A549 (cell line): ENCODE measurements around the gene GPR61. TPM values are rescaled to one million over a fixed set of nuclear protein-coding genes. Genes with fewer than 3 reads are reported as not detected.
A peak's percentile ranks its signal among the peaks of the same experiment; 100 is the strongest.

Experiments
- ATAC-seq, 2 experiments: fragments of 200-7000 bp in 1 of 2; fragments of >200 bp in 1 of 2; cut with Nextera tagmentation in 1 of 2; cut with Tn5 transposase in 1 of 2; 3 replicates each; pipeline versions ENCODE4 v1.8.0 to v1.9.1; 2018 to 2020; ENCODE audit warnings: mild to moderate bottlenecking in 1 of 2, moderate library complexity in 1 of 2
- CTCF ChIA-PET: fragments of 300-600 bp; sonication (Branson Sonifier 250); formaldehyde crosslinking; extraction: SDS; loops from one replicate; lab custom pipeline; 2021; ENCODE audit warnings: antibody characterized with exemption, inconsistent platforms; lab: Yijun Ruan, JAX
- POLR2A ChIA-PET: fragments of 350-600 bp; formaldehyde crosslinking; extraction: SDS; loops from one replicate; lab custom pipeline; 2021; ENCODE audit warnings: antibody characterized with exemption, inconsistent platforms; lab: Yijun Ruan, JAX
- DNase-seq, 2 experiments: peaks; one replicate each; pipeline versions ENCODE4 v3.0.0 to v3.0.0-alpha.2; 2011 to 2016; ENCODE audit warnings: low read depth in 1 of 2, low spot score in 1 of 2
- FAIRE-seq: peaks from 2 replicates; lab custom pipeline; 2011; peaks lifted over from hg19 to GRCh38; lab: Jason Lieb, UNC
- H3K27ac ChIP-seq, 2 experiments: fragments of >200 bp; sonication (Bioruptor Twin); formaldehyde crosslinking; 3 replicates each; pipeline ENCODE4 v1.5.1; 2016 to 2017
- H3K4me1 ChIP-seq: fragments of >200 bp; sonication (Bioruptor Twin); formaldehyde crosslinking; 3 replicates; pipeline ENCODE4 v1.6.1; 2016
- H3K4me2 ChIP-seq: fragments of >200 bp; sonication (Bioruptor Twin); formaldehyde crosslinking; 3 replicates; pipeline ENCODE4 v1.6.1; 2016
- H3K4me3 ChIP-seq: fragments of >200 bp; sonication (Bioruptor Twin); formaldehyde crosslinking; 3 replicates; pipeline ENCODE4 v1.5.1; 2016
- H3K9me3 ChIP-seq: fragments of >200 bp; sonication (Bioruptor Twin); formaldehyde crosslinking; 3 replicates; pipeline ENCODE4 v1.6.1; 2016
- BHLHE40 ChIP-seq: IDR thresholded peaks from 2 replicates; pipeline ENCODE4 v1.6.1; 2012; ENCODE audit warnings: low read depth, low read length, inconsistent platforms
- CHD4 ChIP-seq: fragments of 200-600 bp; sonication (generic); IDR thresholded peaks from 2 replicates; pipeline ENCODE4 v1.6.1; 2016; ENCODE audit warnings: antibody characterized with exemption, mild to moderate bottlenecking, borderline replicate concordance
- CTCF ChIP-seq: fragments of >200 bp; sonication (Bioruptor Twin); formaldehyde crosslinking; IDR thresholded peaks from 3 replicates; pipeline ENCODE4 v1.5.1; 2016
- FOXS1 ChIP-seq: fragments of 250-450 bp; sonication (Bioruptor Pico); IDR thresholded peaks from 2 replicates; pipeline ENCODE4 v1.5.0; 2020; ENCODE audit warnings: mild to moderate bottlenecking, moderate library complexity
- GATA3 ChIP-seq: IDR thresholded peaks from 2 replicates; pipeline ENCODE4 v1.6.1; 2012; ENCODE audit warnings: borderline replicate concordance
- HES2 ChIP-seq: fragments of >200 bp; sonication (Bioruptor Twin); formaldehyde crosslinking; IDR thresholded peaks from 2 replicates; pipeline ENCODE4 v1.6.1; 2016
- HOXB5 ChIP-seq: fragments of 250-450 bp; sonication (Bioruptor Pico); IDR thresholded peaks from 2 replicates; pipeline ENCODE4 v1.5.0; 2020; ENCODE audit warnings: mild to moderate bottlenecking, moderate library complexity
- MAFK ChIP-seq: fragments of 450-650 bp; IDR thresholded peaks from 2 replicates; pipeline ENCODE4 v1.6.1; 2014; ENCODE audit not compliant: partially characterized antibody
- MAZ ChIP-seq: fragments of 150-350 bp; IDR thresholded peaks from 2 replicates; pipeline ENCODE4 v1.6.1; 2014; ENCODE audit warnings: antibody characterized with exemption, low read depth, low read length, borderline replicate concordance
- NR3C1 ChIP-seq: fragments of >200 bp; sonication (Bioruptor Twin); formaldehyde crosslinking; IDR thresholded peaks from 3 replicates; pipeline ENCODE4 v1.6.1; 2017
- PHF8 ChIP-seq: fragments of 200-600 bp; sonication (generic); IDR thresholded peaks from 2 replicates; pipeline ENCODE4 v1.6.1; 2016; ENCODE audit warnings: low read depth, mild to moderate bottlenecking, antibody characterized with exemption, moderate library complexity, borderline replicate concordance
- RAD21 ChIP-seq, 2 experiments: fragments of >200 bp in 1 of 2; sonication (Bioruptor Twin) in 1 of 2; formaldehyde crosslinking in 1 of 2; IDR thresholded peaks in 1 of 2; conservative IDR thresholded peaks in 1 of 2; 2 replicates in 1 of 2; 3 replicates in 1 of 2; pipeline ENCODE4 v1.6.1; 2012 to 2018; ENCODE audit warnings: inconsistent platforms in 1 of 2
- RARB ChIP-seq: fragments of 250-450 bp; sonication (Bioruptor Pico); IDR thresholded peaks from 2 replicates; pipeline ENCODE4 v1.8.0; 2021; ENCODE audit warnings: mild to moderate bottlenecking, moderate library complexity
- RCOR1 ChIP-seq: fragments of 150-350 bp; IDR thresholded peaks from 2 replicates; pipeline ENCODE4 v1.6.1; 2014; ENCODE audit warnings: antibody characterized with exemption, low read length, low read depth
- SMC3 ChIP-seq: fragments of >200 bp; sonication (Bioruptor Twin); formaldehyde crosslinking; IDR thresholded peaks from 3 replicates; pipeline ENCODE4 v1.6.1; 2018; ENCODE audit warnings: inconsistent platforms
- TFCP2L1 ChIP-seq: fragments of 250-450 bp; sonication (Bioruptor Pico); IDR thresholded peaks from 2 replicates; pipeline ENCODE4 v1.5.0; 2021; ENCODE audit warnings: mild to moderate bottlenecking
- ZC3H11A ChIP-seq: fragments of 450-650 bp; IDR thresholded peaks from 2 replicates; pipeline ENCODE4 v1.6.1; 2014; ENCODE audit warnings: antibody characterized with exemption, mild to moderate bottlenecking
- ZSCAN20 ChIP-seq: fragments of 250-450 bp; sonication (Bioruptor Pico); IDR thresholded peaks from 2 replicates; pipeline ENCODE4 v1.8.0; 2022; ENCODE audit warnings: mild to moderate bottlenecking, moderate library complexity
- WGBS: methylation state at CpG from one replicate; pipeline ENCODE4 v1.1.6; 2017; ENCODE audit errors: missing lambda C conversion rate; 5-methylcytosine and 5-hydroxymethylcytosine counted together
- polyA plus RNA-seq, 4 experiments: library from polyadenylated mRNA; depleted of rRNA in 3 of 4; stranded (reverse); fragments of >200 nt; fragmentation: RNase III in 1 of 4; extraction: RNeasy Plus Mini Kit Qiagen cat#74134 plus additional on column Dnase treatment in 1 of 4; gene quantifications; 2 replicates in 3 of 4; 3 replicates in 1 of 4; pipeline ENCODE4 v1.2.3, GENCODE V29; 2011 to 2017
- TF ChIP-seq, protein P1 (sequence below): IDR thresholded peaks from 2 replicates; pipeline ENCODE4 v1.6.1; 2012
- TF ChIP-seq, protein P2 (sequence below): IDR thresholded peaks from 2 replicates; pipeline ENCODE4 v1.6.1; 2012; ENCODE audit warnings: low read depth, borderline replicate concordance
- TF ChIP-seq, protein P3 (sequence below): fragments of 450-650 bp; IDR thresholded peaks from 2 replicates; pipeline ENCODE4 v1.6.1; 2014; ENCODE audit warnings: antibody characterized with exemption

The GPR61 gene
- polyA plus RNA-seq, 2 of the 4 experiments (the other 2 are of a cell fraction): 0.14 TPM; not detected in 1

DNA sequence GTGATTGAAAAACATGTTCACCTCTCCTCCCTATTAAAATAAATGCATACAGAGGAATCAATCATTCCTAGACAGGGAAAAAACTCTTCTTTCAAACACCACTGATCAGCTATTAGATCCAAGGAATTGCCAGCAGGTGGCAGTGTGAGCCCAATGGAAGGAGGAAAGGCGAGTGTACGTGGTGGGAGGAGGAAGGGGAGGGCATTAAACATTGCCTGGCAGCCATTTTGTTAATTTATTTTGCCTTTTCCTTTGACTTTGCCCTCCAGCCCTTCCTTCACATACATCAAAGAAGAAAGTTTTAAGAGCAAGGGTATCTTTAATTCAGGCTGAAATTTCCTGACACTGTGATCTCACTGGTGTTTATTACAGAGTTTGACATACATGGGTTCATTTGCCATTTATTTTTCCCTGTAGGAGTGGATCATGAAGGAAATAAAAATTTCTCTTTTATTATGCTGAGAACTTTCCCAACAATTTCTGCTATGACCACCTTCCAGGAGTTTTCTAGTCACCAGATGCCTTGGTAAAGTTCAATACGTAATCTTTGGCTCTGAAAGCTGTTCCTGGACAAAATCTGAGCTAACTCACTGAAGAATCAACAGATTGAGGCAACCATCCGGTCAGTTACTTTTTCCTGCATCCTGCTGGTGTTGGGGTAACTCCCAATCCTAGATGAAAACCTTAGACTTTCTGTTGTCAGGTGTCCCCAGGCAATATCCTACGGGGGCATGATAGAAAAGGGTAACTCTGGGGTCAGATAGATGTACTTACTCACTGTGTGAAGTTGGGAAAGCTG lies 6.8 kb downstream of the GPR61 start:
- ATAC-seq (peak; percentile 70 to 78; a peak in 5 of 6 replicates), DNase-seq (peak; percentile 79 to 83), FAIRE-seq (no peak)
- CTCF ChIA-PET: interaction anchor here (0.7 to 13.0 kb wide), 36 partner anchors 12 to 499 kb away, joined by 3 to 149 read pairs (median 4); partner anchors contain the start of genes AHCYL1 and CYB561D1
- WGBS: 10% methylated on average over 5 of the region's 5 CpGs
- POLR2A ChIA-PET: interaction anchor here (1.3 kb wide), 1 partner anchor 93 kb away, joined by 7 read pairs; no protein-coding TSS in a partner anchor
- Histone ChIP-seq H3K4me1 (peaks cover 21% of the 10 kb centered on the region), H3K27ac (peak overlapping the region; percentile 95 to 96), H3K9me3 (no peaks in the 10 kb centered on the region), H3K4me3 (peak overlapping the region; percentile 99; the same call in 2 of the 3 replicates), H3K4me2 (peak overlapping the region; percentile 86)
- TF ChIP-seq SMC3: peak; percentile 78
- TF ChIP-seq HES2: no peak
- no peak for TF ChIP-seq TFCP2L1 (CRISPR knock-in tag)
- TF ChIP-seq, protein P1, sequence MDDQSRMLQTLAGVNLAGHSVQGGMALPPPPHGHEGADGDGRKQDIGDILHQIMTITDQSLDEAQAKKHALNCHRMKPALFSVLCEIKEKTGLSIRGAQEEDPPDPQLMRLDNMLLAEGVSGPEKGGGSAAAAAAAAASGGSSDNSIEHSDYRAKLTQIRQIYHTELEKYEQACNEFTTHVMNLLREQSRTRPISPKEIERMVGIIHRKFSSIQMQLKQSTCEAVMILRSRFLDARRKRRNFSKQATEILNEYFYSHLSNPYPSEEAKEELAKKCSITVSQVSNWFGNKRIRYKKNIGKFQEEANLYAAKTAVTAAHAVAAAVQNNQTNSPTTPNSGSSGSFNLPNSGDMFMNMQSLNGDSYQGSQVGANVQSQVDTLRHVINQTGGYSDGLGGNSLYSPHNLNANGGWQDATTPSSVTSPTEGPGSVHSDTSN: no peak
- peak; percentile 83 to 90 for TF ChIP-seq RAD21 (conservative IDR thresholded peaks at IDR 0.05 in 1 of 2, IDR thresholded peaks at IDR 0.05 in 1 of 2)
- no peak for TF ChIP-seq ZSCAN20 (CRISPR knock-in tag)
- 0 out of 2 replicates have a peak, but pooled peaks have one; percentile 65 for TF ChIP-seq HOXB5 (CRISPR knock-in tag)
- TF ChIP-seq MAZ: no peak
- peak; percentile 81 for TF ChIP-seq CTCF
- no peak for TF ChIP-seq BHLHE40
- TF ChIP-seq, protein P2, sequence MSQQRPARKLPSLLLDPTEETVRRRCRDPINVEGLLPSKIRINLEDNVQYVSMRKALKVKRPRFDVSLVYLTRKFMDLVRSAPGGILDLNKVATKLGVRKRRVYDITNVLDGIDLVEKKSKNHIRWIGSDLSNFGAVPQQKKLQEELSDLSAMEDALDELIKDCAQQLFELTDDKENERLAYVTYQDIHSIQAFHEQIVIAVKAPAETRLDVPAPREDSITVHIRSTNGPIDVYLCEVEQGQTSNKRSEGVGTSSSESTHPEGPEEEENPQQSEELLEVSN: no peak
- TF ChIP-seq, protein P3, sequence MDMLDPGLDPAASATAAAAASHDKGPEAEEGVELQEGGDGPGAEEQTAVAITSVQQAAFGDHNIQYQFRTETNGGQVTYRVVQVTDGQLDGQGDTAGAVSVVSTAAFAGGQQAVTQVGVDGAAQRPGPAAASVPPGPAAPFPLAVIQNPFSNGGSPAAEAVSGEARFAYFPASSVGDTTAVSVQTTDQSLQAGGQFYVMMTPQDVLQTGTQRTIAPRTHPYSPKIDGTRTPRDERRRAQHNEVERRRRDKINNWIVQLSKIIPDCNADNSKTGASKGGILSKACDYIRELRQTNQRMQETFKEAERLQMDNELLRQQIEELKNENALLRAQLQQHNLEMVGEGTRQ: no peak

DNA sequence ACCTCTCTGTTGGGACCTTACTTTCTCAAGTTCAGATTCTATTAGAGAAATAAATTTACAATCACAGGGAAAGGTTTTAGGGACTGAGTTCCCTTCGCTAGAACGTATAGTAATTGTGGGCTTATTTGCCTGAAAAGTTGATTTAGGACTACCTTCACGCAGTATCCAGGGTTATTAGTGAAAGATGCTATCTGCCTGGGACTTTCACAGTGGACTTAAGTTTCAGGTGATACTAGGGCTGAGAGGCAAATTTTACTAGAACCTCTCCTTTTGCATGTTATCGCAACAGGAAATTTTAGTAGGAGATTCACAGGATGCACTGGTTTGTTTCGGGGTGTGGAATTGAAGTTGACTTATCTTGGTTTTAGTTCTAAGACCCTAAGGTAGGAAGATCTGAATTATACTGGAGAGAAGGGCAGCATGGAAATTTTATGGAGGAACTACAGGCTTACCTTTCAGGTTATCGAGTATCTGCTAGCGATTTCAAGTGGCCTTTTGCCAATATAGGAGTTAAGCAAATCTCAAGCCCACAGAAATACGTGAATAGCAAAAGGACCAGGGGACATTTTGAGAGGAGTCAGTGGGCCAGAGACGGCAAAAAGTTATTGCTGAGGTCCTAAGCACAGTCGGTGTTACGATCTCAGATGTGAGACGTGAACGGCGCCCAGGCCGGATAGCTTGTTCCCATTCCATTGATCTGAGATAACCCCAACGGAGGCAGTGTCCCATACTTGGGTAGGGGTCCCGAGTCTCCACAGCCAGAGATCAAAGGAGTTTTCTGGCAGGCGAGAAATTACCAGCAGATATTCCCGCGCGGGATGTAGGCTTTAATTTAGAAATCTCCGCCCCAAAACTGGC lies 8.0 kb downstream of the GPR61 start:
- peak in 1 of 2 experiments; percentile 37; a peak in 4 of 6 replicates for ATAC-seq
- Histone ChIP-seq H3K4me2 (peak overlapping the region; percentile 86), H3K4me1 (peaks cover 21% of the 10 kb centered on the region), H3K27ac (peak overlapping the region; percentile 95 to 96)
- 13% methylated on average over 21 of the region's 22 CpGs for WGBS
- POLR2A ChIA-PET: interaction anchor here (0.9 to 2.0 kb wide), 28 partner anchors 9 to 792 kb away, joined by 3 to 27 read pairs (median 4); partner anchors contain the start of genes AHCYL1, AMPD2, GNAT2 and GSTM4
- no peak for TF ChIP-seq RARB
- no peak for TF ChIP-seq MAFK
- TF ChIP-seq, protein P1: no peak
- TF ChIP-seq RCOR1: no peak
- no peak for TF ChIP-seq NR3C1
- no peak for TF ChIP-seq PHF8
- no peak for TF ChIP-seq ZC3H11A
- TF ChIP-seq, protein P3: no peak
- no peak for TF ChIP-seq FOXS1 (CRISPR knock-in tag)
- no peak for TF ChIP-seq BHLHE40
- no peak for TF ChIP-seq CHD4
- no peak for TF ChIP-seq GATA3
- TF ChIP-seq HOXB5 (CRISPR knock-in tag): no peak
- TF ChIP-seq, all 56 proteins: peak for 0
- FAIRE-seq: no peak
- Histone ChIP-seq H3K4me3 (peak overlapping the region; percentile 99), H3K9me3 (no peaks in the 10 kb centered on the region)
- CTCF ChIA-PET: interaction anchor here (0.8 to 13.0 kb wide), 19 partner anchors 11 to 436 kb away, joined by 3 to 149 read pairs (median 6); no protein-coding TSS in a partner anchor
- no peak for DNase-seq
